ENCODE data around the gene TAS2R1.

DNA sequence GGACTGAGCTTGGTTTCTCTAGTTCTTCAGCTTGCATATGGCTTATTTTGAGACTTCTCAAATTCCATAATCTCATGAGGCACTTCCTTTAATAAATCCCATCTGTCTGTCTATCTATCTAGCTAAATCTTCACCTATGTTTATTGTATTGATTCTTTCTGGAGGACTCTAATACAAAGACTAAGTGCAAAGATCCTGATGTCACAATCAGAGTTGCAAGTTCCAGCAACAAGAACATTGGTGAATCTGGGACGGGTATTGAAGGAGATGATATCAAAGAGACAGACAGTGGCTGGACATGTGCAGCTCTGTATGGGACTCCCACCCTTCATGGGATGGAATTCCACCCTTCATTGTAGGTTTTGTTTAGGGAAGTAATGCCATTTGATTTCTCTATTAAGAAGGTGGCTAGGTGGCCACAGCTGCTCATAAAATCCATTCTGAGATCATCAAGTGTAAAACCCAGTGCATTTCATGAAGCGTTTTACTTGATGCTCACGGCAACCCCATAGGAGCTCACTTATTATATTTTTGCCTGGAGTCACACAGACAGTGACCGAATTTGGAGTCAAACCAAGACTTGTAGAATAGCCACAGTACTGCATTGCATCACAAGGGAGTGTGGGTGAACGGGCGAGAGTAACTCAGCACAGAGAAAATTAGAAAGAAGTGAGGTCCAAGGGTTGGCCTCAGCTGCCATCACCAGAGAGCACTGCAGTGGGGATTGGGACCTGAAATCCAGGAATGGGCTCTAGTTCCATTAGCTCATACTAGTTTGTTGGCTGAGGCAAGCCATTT lies 24.9 kb downstream of the TAS2R1 start:
- no peak for TF ChIP-seq CREB1 (IDR thresholded peaks at IDR 0.05; ENCODE audit: low read depth)
- TF ChIP-seq RAD21 (IDR thresholded peaks at IDR 0.05; ENCODE audit: low read depth), result no peak
- no peak for TF ChIP-seq NFIC (IDR thresholded peaks at IDR 0.05)
- no peak for TF ChIP-seq EP300 (IDR thresholded peaks at IDR 0.05; ENCODE audit: borderline replicate concordance)
- TF ChIP-seq TCF12 (IDR thresholded peaks at IDR 0.05; ENCODE audit: low read depth), result no peak
- TF ChIP-seq, protein P1, sequence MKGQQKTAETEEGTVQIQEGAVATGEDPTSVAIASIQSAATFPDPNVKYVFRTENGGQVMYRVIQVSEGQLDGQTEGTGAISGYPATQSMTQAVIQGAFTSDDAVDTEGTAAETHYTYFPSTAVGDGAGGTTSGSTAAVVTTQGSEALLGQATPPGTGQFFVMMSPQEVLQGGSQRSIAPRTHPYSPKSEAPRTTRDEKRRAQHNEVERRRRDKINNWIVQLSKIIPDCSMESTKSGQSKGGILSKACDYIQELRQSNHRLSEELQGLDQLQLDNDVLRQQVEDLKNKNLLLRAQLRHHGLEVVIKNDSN (IDR thresholded peaks at IDR 0.05), result no peak
- TF ChIP-seq TEAD4 (IDR thresholded peaks at IDR 0.05), result no peak
- TF ChIP-seq, protein P2, sequence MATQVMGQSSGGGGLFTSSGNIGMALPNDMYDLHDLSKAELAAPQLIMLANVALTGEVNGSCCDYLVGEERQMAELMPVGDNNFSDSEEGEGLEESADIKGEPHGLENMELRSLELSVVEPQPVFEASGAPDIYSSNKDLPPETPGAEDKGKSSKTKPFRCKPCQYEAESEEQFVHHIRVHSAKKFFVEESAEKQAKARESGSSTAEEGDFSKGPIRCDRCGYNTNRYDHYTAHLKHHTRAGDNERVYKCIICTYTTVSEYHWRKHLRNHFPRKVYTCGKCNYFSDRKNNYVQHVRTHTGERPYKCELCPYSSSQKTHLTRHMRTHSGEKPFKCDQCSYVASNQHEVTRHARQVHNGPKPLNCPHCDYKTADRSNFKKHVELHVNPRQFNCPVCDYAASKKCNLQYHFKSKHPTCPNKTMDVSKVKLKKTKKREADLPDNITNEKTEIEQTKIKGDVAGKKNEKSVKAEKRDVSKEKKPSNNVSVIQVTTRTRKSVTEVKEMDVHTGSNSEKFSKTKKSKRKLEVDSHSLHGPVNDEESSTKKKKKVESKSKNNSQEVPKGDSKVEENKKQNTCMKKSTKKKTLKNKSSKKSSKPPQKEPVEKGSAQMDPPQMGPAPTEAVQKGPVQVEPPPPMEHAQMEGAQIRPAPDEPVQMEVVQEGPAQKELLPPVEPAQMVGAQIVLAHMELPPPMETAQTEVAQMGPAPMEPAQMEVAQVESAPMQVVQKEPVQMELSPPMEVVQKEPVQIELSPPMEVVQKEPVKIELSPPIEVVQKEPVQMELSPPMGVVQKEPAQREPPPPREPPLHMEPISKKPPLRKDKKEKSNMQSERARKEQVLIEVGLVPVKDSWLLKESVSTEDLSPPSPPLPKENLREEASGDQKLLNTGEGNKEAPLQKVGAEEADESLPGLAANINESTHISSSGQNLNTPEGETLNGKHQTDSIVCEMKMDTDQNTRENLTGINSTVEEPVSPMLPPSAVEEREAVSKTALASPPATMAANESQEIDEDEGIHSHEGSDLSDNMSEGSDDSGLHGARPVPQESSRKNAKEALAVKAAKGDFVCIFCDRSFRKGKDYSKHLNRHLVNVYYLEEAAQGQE (IDR thresholded peaks at IDR 0.05; ENCODE audit: low read depth), result no peak
- no peak for TF ChIP-seq CEBPB (IDR thresholded peaks at IDR 0.05)
- no peak for TF ChIP-seq TAF1 (IDR thresholded peaks at IDR 0.05; ENCODE audit: low read depth)
- TF ChIP-seq FOXM1 (IDR thresholded peaks at IDR 0.05; ENCODE audit: borderline replicate concordance, low read depth), result no peak
